Keratinocyte (primary cell): ENCODE data around the gene SH2D5.

ENCODE experiments used
- CTCF ChIP-seq, 3 experiments: IDR thresholded peaks in 1 of 3; conservative IDR thresholded peaks in 1 of 3; optimal IDR thresholded peaks in 1 of 3; 2 replicates in 2 of 3; 3 replicates in 1 of 3; pipeline versions ENCODE3 to v1.5.1; 2011; ENCODE audit warnings: low read length in 3 of 3, mild to moderate bottlenecking in 3 of 3, moderate library complexity in 2 of 3, control low read depth in 1 of 3, inconsistent platforms in 1 of 3; ENCODE audit not compliant: insufficient read depth in 2 of 3; ENCODE audit errors: extremely low read depth in 1 of 3
- EZH2 ChIP-seq: IDR thresholded peaks from one replicate; pipeline ENCODE4 v1.6.1; 2012; ENCODE audit warnings: inconsistent platforms, mild to moderate bottlenecking, low read length, moderate library complexity

- TF ChIP-seq CTCF (optimal IDR thresholded peaks at IDR 0.05 in 1 of 3, IDR thresholded peaks at IDR 0.05 in 1 of 3, conservative IDR thresholded peaks at IDR 0.05 in 1 of 3; ENCODE audit: extremely low read depth in 1 of 3, insufficient read depth in 2 of 3, low read length in 3 of 3) (no peak), EZH2 (no peak)
These were observed 43.2 kb upstream of the SH2D5 start for GRCh38 chr1:20775700-20776099.
